Measurements from ENCODE around the gene KLHL12.

KLHL12 gene

DNA sequence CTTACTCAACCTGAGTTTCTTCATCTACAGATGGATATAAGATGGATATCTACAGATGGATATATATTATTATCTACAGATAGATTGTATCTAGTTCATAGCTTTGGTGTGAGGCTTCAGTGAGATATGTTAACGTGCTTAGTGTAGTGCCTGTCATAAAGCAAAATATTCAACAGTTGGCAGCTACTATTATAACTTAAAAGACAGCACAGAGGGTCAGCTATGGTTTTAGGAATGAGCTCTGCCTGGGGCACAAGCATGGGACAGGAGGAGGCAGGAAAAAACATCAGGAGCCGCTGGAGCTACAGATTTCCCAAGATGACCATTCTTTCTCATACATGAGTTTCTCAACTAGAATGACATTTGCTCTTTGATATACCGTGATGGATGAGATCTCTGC is 41.3 kb upstream of the KLHL12 start:
- no peak for DNase-seq
- H3K36me3 ChIP-seq (replicated peaks) = peaks cover 4% of the 10 kb centered on the region
- H3K27ac ChIP-seq = no peak overlapping the region
- in situ Hi-C loops (cut with HindIII; ENCODE audit: low pct_ligation_motif_present, low sequenced_read_pairs) = no loop called here
- TF ChIP-seq, protein P1, sequence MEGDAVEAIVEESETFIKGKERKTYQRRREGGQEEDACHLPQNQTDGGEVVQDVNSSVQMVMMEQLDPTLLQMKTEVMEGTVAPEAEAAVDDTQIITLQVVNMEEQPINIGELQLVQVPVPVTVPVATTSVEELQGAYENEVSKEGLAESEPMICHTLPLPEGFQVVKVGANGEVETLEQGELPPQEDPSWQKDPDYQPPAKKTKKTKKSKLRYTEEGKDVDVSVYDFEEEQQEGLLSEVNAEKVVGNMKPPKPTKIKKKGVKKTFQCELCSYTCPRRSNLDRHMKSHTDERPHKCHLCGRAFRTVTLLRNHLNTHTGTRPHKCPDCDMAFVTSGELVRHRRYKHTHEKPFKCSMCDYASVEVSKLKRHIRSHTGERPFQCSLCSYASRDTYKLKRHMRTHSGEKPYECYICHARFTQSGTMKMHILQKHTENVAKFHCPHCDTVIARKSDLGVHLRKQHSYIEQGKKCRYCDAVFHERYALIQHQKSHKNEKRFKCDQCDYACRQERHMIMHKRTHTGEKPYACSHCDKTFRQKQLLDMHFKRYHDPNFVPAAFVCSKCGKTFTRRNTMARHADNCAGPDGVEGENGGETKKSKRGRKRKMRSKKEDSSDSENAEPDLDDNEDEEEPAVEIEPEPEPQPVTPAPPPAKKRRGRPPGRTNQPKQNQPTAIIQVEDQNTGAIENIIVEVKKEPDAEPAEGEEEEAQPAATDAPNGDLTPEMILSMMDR (IDR thresholded peaks at IDR 0.05; ENCODE audit: low read depth, low read length, missing control alignments) = no peak
- no peak overlapping the region for H3K4me3 ChIP-seq (ENCODE audit: low read depth, low read length)
- peaks cover 3% of the 10 kb centered on the region for H3K27me3 ChIP-seq (replicated peaks)

DNA sequence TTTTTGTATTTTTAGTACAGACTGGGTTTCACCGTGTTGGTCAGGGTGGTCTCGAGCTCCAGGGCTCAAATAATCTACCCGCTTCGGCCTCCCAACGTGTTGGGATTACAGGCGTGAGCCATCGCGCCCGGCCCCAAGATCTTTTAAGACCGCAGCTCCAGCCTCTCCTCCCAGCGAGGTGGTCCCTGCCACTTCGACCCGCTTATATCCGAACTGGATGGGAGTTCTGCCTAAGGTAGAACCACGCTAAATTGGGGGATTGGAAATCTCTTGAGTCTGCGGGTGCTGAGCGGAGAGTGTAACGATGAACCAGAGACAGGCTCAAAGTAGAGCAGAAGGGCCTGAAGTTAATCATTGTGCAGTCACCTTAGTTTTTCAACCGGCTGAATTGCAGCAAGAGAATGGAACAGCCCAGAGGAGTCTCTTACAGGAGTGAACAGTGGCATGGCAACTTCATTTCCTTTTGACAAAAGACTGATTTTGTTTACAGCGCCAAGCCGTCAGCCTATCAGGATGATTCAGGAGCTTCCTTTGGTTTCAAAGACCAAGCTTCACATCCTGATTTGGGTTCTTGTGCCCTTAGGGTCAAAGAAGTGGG is 40.7 kb upstream of the KLHL12 start:
- in situ Hi-C loops (cut with HindIII; ENCODE audit: low pct_ligation_motif_present, low sequenced_read_pairs) = no loop called here
- peak overlapping the region; percentile 90 for H3K4me3 ChIP-seq (ENCODE audit: low read depth, low read length)
- DNase-seq = no peak
- H3K27me3 ChIP-seq (replicated peaks) = no peaks in the 10 kb centered on the region
- H3K36me3 ChIP-seq (replicated peaks) = peaks cover 6% of the 10 kb centered on the region
- H3K27ac ChIP-seq = no peak overlapping the region
- TF ChIP-seq, protein P1 (IDR thresholded peaks at IDR 0.05; ENCODE audit: low read depth, low read length, missing control alignments) = no peak

DNA sequence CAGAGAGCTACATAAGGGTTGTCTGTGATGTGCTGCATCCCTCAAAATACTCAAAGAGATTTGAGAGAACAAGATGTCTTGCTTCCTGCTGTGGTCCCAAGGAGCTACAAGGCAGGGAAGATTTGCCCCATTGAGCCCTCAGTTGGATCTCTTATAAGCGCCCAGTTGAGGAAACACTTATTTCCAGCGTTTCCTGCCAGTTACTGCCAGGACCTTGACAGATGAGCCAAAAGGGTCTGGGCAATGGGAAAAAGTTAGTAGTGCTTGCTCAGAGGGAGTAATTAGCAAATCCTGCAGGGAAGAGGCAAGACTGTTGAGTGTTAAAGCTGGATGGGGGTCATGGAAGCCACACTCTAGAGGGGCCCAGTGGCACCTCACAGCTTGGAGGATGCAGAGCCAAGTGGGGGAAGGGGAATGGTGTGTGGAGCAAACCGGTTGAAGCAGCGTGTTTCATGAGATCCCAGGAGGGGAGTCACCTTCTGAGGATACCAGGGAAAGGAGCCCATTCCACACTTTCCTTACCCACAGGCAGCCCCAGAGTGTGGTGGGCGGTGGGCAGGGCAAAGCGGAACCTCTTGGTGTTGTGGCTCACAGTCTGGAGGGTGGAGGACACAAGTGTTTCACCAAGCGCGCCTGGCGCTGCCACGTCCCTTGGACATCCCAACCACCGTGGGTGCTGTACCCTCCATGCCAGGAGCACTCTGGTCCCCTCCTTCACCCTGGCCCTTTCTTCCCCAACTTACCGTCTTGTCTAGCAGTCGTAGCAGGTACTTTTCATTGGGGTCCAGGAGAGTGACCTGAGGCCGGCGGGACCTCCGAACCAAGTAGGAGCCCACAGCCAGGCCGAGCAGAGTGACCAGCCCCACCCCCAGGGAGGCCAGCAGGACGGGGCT is 39.2 kb upstream of the KLHL12 start:
- DNase-seq = no peak
- peak overlapping the region; percentile 90 for H3K4me3 ChIP-seq (ENCODE audit: low read depth, low read length)
- in situ Hi-C loops (cut with HindIII; ENCODE audit: low pct_ligation_motif_present, low sequenced_read_pairs) = no loop called here

DNA sequence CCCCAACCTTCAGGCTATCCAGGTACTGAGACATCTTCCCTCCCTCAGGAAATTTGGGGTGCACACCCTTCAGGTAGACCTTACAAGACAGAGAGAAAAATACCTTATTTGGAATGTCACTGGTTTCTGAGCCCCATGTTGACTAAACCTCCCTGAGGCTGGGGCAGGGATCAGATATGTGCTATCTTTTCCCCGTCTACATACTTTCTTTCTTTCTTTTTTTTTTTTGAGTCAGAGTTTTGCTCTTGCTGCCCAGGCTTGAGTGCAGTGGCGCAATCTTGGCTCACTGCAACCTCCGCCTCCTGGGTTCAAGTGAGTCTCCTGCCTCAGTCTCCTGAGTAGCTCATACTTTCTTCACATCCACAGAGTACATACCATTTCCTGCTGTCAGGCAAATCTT is 38.4 kb upstream of the KLHL12 start:
- DNase-seq = no peak
- Histone ChIP-seq H3K36me3 (replicated peaks) (peaks cover 8% of the 10 kb centered on the region), H3K4me3 (ENCODE audit: low read depth, low read length) (no peak overlapping the region), H3K27ac (no peak overlapping the region), H3K27me3 (replicated peaks) (no peaks in the 10 kb centered on the region)
- TF ChIP-seq, protein P1 (IDR thresholded peaks at IDR 0.05; ENCODE audit: low read depth, low read length, missing control alignments) = no peak
- in situ Hi-C loops (cut with HindIII; ENCODE audit: low pct_ligation_motif_present, low sequenced_read_pairs) = no loop called here

More for the DNA sequence above, 39.2 kb upstream of the KLHL12 start:
- Histone ChIP-seq H3K27me3 (replicated peaks) (no peaks in the 10 kb centered on the region), H3K36me3 (replicated peaks) (peaks cover 8% of the 10 kb centered on the region), H3K27ac (peak overlapping the region; percentile 64)
- TF ChIP-seq, protein P1 (IDR thresholded peaks at IDR 0.05; ENCODE audit: low read depth, low read length, missing control alignments) = no peak

- TF ChIP-seq, protein P1 (IDR thresholded peaks at IDR 0.05; ENCODE audit: low read depth, low read length, missing control alignments) = no peak
- no peak overlapping the region for H3K4me3 ChIP-seq (ENCODE audit: low read depth, low read length)
- no peaks in the 10 kb centered on the region for H3K27me3 ChIP-seq (replicated peaks)
- H3K27ac ChIP-seq = peak overlapping the region; percentile 23
- in situ Hi-C loops (cut with HindIII; ENCODE audit: low pct_ligation_motif_present, low sequenced_read_pairs) = no loop called here
- peaks cover 8% of the 10 kb centered on the region for H3K36me3 ChIP-seq (replicated peaks)
- DNase-seq = peak; percentile 59
These were observed 37.9 kb upstream of the KLHL12 start for GRCh38 chr1:202964791-202965410.

Measured in brain microvascular endothelial cell (primary cell).